ENCODE measurements around the gene HSD17B1. TPM values are rescaled to one million over a fixed set of nuclear protein-coding genes. Genes with fewer than 3 reads are reported as not detected.

HSD17B1 gene
- total and polyA plus RNA-seq, 2 of the 13 experiments (the other 11 are each of a cell fraction or from before 2014, with no cell fraction given), result 0.54 to 0.93 TPM

GRCh38 chr17:42531455-42532354, 21.0 kb upstream of the HSD17B1 start (continued):
- no peak for TF ChIP-seq GMEB1 (CRISPR knock-in tag; IDR thresholded peaks at IDR 0.05; ENCODE audit: borderline replicate concordance)
- TF ChIP-seq FOXJ3 (CRISPR knock-in tag; IDR thresholded peaks at IDR 0.05; ENCODE audit: borderline replicate concordance), result 0 out of 2 replicates have a peak, but pooled peaks have one; percentile 53
- no peak for TF ChIP-seq ESRRA (CRISPR knock-in tag; IDR thresholded peaks at IDR 0.05; ENCODE audit: low read depth)
- TF ChIP-seq ZNF10 (CRISPR knock-in tag; IDR thresholded peaks at IDR 0.05; ENCODE audit: borderline replicate concordance, low read depth), result no peak
- TF ChIP-seq SCMH1 (CRISPR knock-in tag; IDR thresholded peaks at IDR 0.05; ENCODE audit: borderline replicate concordance), result no peak
- peak; percentile 73; the same call in 1 of the 2 replicates for TF ChIP-seq KLF12 (CRISPR knock-in tag; IDR thresholded peaks at IDR 0.05; ENCODE audit: borderline replicate concordance)
- TF ChIP-seq, protein P1, sequence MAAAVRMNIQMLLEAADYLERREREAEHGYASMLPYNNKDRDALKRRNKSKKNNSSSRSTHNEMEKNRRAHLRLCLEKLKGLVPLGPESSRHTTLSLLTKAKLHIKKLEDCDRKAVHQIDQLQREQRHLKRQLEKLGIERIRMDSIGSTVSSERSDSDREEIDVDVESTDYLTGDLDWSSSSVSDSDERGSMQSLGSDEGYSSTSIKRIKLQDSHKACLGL (CRISPR knock-in tag; IDR thresholded peaks at IDR 0.05), result no peak
- TF ChIP-seq ZNF687 (CRISPR knock-in tag; IDR thresholded peaks at IDR 0.05), result peak; percentile 69
- no peak; the same call in 1 of the 2 replicates for TF ChIP-seq HMG20A (CRISPR knock-in tag; IDR thresholded peaks at IDR 0.05; ENCODE audit: borderline replicate concordance)
- TF ChIP-seq TFDP2 (CRISPR knock-in tag; IDR thresholded peaks at IDR 0.05), result no peak
- peak; percentile 71 for TF ChIP-seq YY1 (IDR thresholded peaks at IDR 0.05; ENCODE audit: insufficient read depth, insufficient replicate concordance, low read depth, low read length)
- no peak; the same call in 1 of the 2 replicates for TF ChIP-seq DNMT1 (CRISPR knock-in tag; IDR thresholded peaks at IDR 0.05)
- peak; percentile 20; the same call in 1 of the 2 replicates for TF ChIP-seq ZNF816 (CRISPR knock-in tag; IDR thresholded peaks at IDR 0.05; ENCODE audit: borderline replicate concordance)
- no peak for TF ChIP-seq KLF11 (CRISPR knock-in tag; IDR thresholded peaks at IDR 0.05)
- TF ChIP-seq, protein P2, sequence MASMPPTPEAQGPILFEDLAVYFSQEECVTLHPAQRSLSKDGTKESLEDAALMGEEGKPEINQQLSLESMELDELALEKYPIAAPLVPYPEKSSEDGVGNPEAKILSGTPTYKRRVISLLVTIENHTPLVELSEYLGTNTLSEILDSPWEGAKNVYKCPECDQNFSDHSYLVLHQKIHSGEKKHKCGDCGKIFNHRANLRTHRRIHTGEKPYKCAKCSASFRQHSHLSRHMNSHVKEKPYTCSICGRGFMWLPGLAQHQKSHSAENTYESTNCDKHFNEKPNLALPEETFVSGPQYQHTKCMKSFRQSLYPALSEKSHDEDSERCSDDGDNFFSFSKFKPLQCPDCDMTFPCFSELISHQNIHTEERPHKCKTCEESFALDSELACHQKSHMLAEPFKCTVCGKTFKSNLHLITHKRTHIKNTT (CRISPR knock-in tag; IDR thresholded peaks at IDR 0.05), result no peak
- TF ChIP-seq GTF3A (CRISPR knock-in tag; conservative IDR thresholded peaks at IDR 0.05), result no peak
- peak; percentile 63; the same call in 1 of the 2 replicates for TF ChIP-seq ZFP91 (CRISPR knock-in tag; IDR thresholded peaks at IDR 0.05; ENCODE audit: borderline replicate concordance)
